Measurements from ENCODE around the gene BAG3. TPM values are rescaled to one million over a fixed set of nuclear protein-coding genes. Genes with fewer than 3 reads are reported as not detected.

BAG3 gene
- total RNA-seq, 1 experiment from 2014 or later: 35.2 TPM

- intact Hi-C loops (cut with micrococcal nuclease; ENCODE audit: unreplicated experiment): no loop called here
- Mint-ChIP-seq H3K4me3 (ENCODE audit: low read depth, unreplicated experiment) (no peak overlapping the region), H3K9me3 (ENCODE audit: low read depth, unreplicated experiment) (no peaks in the 10 kb centered on the region), H3K27me3 (ENCODE audit: unreplicated experiment) (no peaks in the 10 kb centered on the region), H3K4me1 (ENCODE audit: low read depth, unreplicated experiment) (peaks cover 33% of the 10 kb centered on the region), H3K27ac (ENCODE audit: unreplicated experiment) (no peak overlapping the region), H3K36me3 (ENCODE audit: insufficient read depth, unreplicated experiment) (no peaks in the 10 kb centered on the region)
- BruUV-seq (replicated peaks): no TSS peak
- CTCF ChIA-PET: no interaction called here
- no peak for TF ChIP-seq CTCF (IDR thresholded peaks at IDR 0.05; ENCODE audit: unreplicated experiment)
- DNase-seq: no peak
Observed at GRCh38 chr10:119663866-119664698, 12.9 kb downstream of the BAG3 start.

GRCh38 chr10:119665901-119666708 is 14.9 kb downstream of the BAG3 start:
- TF ChIP-seq CTCF (IDR thresholded peaks at IDR 0.05; ENCODE audit: unreplicated experiment): no peak
- no TSS peak for BruUV-seq (replicated peaks)
- Mint-ChIP-seq H3K27ac (ENCODE audit: unreplicated experiment) (peak overlapping the region; percentile 73), H3K4me1 (ENCODE audit: low read depth, unreplicated experiment) (peaks cover 33% of the 10 kb centered on the region), H3K9me3 (ENCODE audit: low read depth, unreplicated experiment) (no peaks in the 10 kb centered on the region), H3K36me3 (ENCODE audit: insufficient read depth, unreplicated experiment) (no peaks in the 10 kb centered on the region), H3K4me3 (ENCODE audit: low read depth, unreplicated experiment) (peak overlapping the region; percentile 48), H3K27me3 (ENCODE audit: unreplicated experiment) (no peaks in the 10 kb centered on the region)
- CTCF ChIA-PET: no interaction called here
- intact Hi-C loops (cut with micrococcal nuclease; ENCODE audit: unreplicated experiment): no loop called here
- no peak for DNase-seq

- intact Hi-C loops (cut with micrococcal nuclease; ENCODE audit: unreplicated experiment): no loop called here
- peak overlapping the region; percentile 73 for H3K27ac Mint-ChIP-seq (ENCODE audit: unreplicated experiment)
- peaks cover 33% of the 10 kb centered on the region for H3K4me1 Mint-ChIP-seq (ENCODE audit: low read depth, unreplicated experiment)
- no peaks in the 10 kb centered on the region for H3K36me3 Mint-ChIP-seq (ENCODE audit: insufficient read depth, unreplicated experiment)
- no TSS peak for BruUV-seq (replicated peaks)
- no peaks in the 10 kb centered on the region for H3K9me3 Mint-ChIP-seq (ENCODE audit: low read depth, unreplicated experiment)
- TF ChIP-seq CTCF (IDR thresholded peaks at IDR 0.05; ENCODE audit: unreplicated experiment): no peak
- DNase-seq: no peak
- H3K27me3 Mint-ChIP-seq (ENCODE audit: unreplicated experiment): no peaks in the 10 kb centered on the region
- H3K4me3 Mint-ChIP-seq (ENCODE audit: low read depth, unreplicated experiment): no peak overlapping the region
- CTCF ChIA-PET: no interaction called here
Observed at GRCh38 chr10:119666709-119667004, 15.5 kb downstream of the BAG3 start.

GRCh38 chr10:119667562-119668328 is 16.6 kb downstream of the BAG3 start:
- no peak overlapping the region for H3K4me3 Mint-ChIP-seq (ENCODE audit: low read depth, unreplicated experiment)
- H3K4me1 Mint-ChIP-seq (ENCODE audit: low read depth, unreplicated experiment): peaks cover 33% of the 10 kb centered on the region
- peak; percentile 49 for DNase-seq
- CTCF ChIA-PET: interaction anchor here (1.1 kb wide), 1 partner anchor 59 kb away, joined by 4 read pairs; no protein-coding TSS in a partner anchor
- H3K27me3 Mint-ChIP-seq (ENCODE audit: unreplicated experiment): no peaks in the 10 kb centered on the region
- no TSS peak for BruUV-seq (replicated peaks)
- no peak overlapping the region for H3K27ac Mint-ChIP-seq (ENCODE audit: unreplicated experiment)
- H3K9me3 Mint-ChIP-seq (ENCODE audit: low read depth, unreplicated experiment): no peaks in the 10 kb centered on the region
- no peak for TF ChIP-seq CTCF (IDR thresholded peaks at IDR 0.05; ENCODE audit: unreplicated experiment)
- H3K36me3 Mint-ChIP-seq (ENCODE audit: insufficient read depth, unreplicated experiment): peaks cover under 1% of the 10 kb centered on the region
- intact Hi-C loops (cut with micrococcal nuclease; ENCODE audit: unreplicated experiment): no loop called here

Data from Calu3 (cell line).